ENCODE measurements around the gene TM4SF1.

Gene TM4SF1

DNA sequence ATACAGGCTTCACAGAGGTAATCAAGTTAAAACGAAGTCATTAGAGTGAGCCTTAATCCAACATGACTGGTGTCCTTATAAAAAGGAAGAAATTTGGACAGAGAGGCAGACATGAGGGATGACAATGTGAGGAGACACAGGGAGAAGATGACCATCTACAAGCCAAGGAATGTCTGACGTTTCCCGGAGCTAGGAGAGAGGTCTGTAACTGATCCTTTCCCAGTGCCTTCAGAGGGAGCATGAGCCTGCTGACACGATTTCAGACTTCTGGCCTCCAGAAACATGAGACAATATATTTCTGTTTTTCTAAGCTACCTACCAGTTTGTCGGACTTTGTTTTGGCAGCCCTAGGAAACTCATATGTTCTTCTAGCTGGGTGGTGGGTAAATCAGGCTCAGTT, 15.1 kb downstream of the TM4SF1 start:
- no peak overlapping the region for H3K4ac ChIP-seq (ENCODE audit: low read depth, low read length)
- H2BK5ac ChIP-seq (ENCODE audit: low read depth, low read length, poor library complexity): no peak overlapping the region
- H3K27me3 ChIP-seq (ENCODE audit: insufficient read depth, low read length): no peaks in the 10 kb centered on the region
- H2BK12ac ChIP-seq (ENCODE audit: low read length): no peak overlapping the region
- H2AK5ac ChIP-seq (ENCODE audit: low read length): no peak overlapping the region
- H3K4me2 ChIP-seq (ENCODE audit: low read length): no peak overlapping the region
- H2AFZ ChIP-seq (ENCODE audit: insufficient read depth, low read length, poor library complexity): no peak overlapping the region
- peaks cover 2% of the 10 kb centered on the region in 2 experiments for H3K4me1 ChIP-seq (ENCODE audit: control insufficient read depth in 1 of 2, insufficient read depth in 2 of 2, low read length in 2 of 2)
- no CpG with 5 or more reads among the region's 5 CpGs for WGBS (ENCODE audit: extremely low coverage, insufficient coverage, insufficient read length)
- no peak overlapping the region for H4K8ac ChIP-seq (ENCODE audit: low read depth, low read length)
- H3K9me3 ChIP-seq (ENCODE audit: insufficient read depth, low read depth, low read length): no peaks in the 10 kb centered on the region
- H3K79me2 ChIP-seq (ENCODE audit: control insufficient read depth, insufficient read depth, low read length, poor library complexity): no peaks in the 10 kb centered on the region
- no peak overlapping the region for H3K18ac ChIP-seq (ENCODE audit: low read length)
- H3K27ac ChIP-seq (ENCODE audit: low read depth, low read length): no peak overlapping the region
- H3K9ac ChIP-seq (ENCODE audit: low read length): no peak overlapping the region
- H3K14ac ChIP-seq (ENCODE audit: low read length): no peak overlapping the region
- H3K4me3 ChIP-seq (ENCODE audit: low read depth, low read length): no peak overlapping the region
- H4K12ac ChIP-seq (ENCODE audit: low read depth, low read length): no peak overlapping the region
- no peak overlapping the region for H4K91ac ChIP-seq (ENCODE audit: low read depth, low read length)
- H3K23ac ChIP-seq (ENCODE audit: low read length): no peak overlapping the region
- DNase-seq: no peak
- H2BK120ac ChIP-seq (ENCODE audit: insufficient read depth, low read length, poor library complexity): no peak overlapping the region
- no peaks in the 10 kb centered on the region for H3K79me1 ChIP-seq (ENCODE audit: low read length)
- no peaks in the 10 kb centered on the region for H3K36me3 ChIP-seq (ENCODE audit: control insufficient read depth in 1 of 2, insufficient read depth in 2 of 2, low read length in 2 of 2)

DNA sequence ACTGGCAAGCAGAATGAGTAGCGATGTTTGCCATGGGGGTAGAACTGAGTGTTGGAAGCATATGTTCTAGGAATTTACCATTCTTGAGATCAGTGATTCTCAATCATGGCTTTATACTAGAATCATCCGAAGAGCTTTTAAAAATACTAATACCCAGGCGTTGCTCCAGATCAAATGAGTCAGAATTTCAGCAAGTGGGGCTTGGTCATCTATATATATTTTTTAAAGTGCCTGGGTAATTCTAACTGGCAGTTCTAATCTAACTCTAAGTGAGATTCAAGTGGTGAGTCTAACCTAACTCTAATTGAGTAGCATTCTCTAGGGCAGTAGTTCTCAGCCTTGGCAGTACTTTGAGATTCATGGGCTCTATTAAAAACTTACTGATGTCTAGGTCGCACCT, 20.8 kb downstream of the TM4SF1 start:
- no peak overlapping the region for H4K8ac ChIP-seq (ENCODE audit: low read depth, low read length)
- H3K79me1 ChIP-seq (ENCODE audit: low read length): no peaks in the 10 kb centered on the region
- H3K23ac ChIP-seq (ENCODE audit: low read length): no peak overlapping the region
- no peaks in the 10 kb centered on the region for H3K9me3 ChIP-seq (ENCODE audit: insufficient read depth, low read depth, low read length)
- no peak overlapping the region for H4K91ac ChIP-seq (ENCODE audit: low read depth, low read length)
- no peak overlapping the region for H3K4me3 ChIP-seq (ENCODE audit: low read depth, low read length)
- no peak overlapping the region for H3K14ac ChIP-seq (ENCODE audit: low read length)
- H3K9ac ChIP-seq (ENCODE audit: low read length): peak overlapping the region; percentile 49
- no peak overlapping the region for H2AFZ ChIP-seq (ENCODE audit: insufficient read depth, low read length, poor library complexity)
- H3K4me1 ChIP-seq (ENCODE audit: control insufficient read depth in 1 of 2, insufficient read depth in 2 of 2, low read length in 2 of 2): no peaks in the 10 kb centered on the region
- no peak for DNase-seq
- no peaks in the 10 kb centered on the region for H3K36me3 ChIP-seq (ENCODE audit: control insufficient read depth in 1 of 2, insufficient read depth in 2 of 2, low read length in 2 of 2)
- no CpG with 5 or more reads among the region's 4 CpGs for WGBS (ENCODE audit: extremely low coverage, insufficient coverage, insufficient read length)
- no peak overlapping the region for H3K4ac ChIP-seq (ENCODE audit: low read depth, low read length)
- no peak overlapping the region for H2AK5ac ChIP-seq (ENCODE audit: low read length)
- no peak overlapping the region for H2BK5ac ChIP-seq (ENCODE audit: low read depth, low read length, poor library complexity)
- H3K4me2 ChIP-seq (ENCODE audit: low read length): no peak overlapping the region
- no peak overlapping the region for H2BK120ac ChIP-seq (ENCODE audit: insufficient read depth, low read length, poor library complexity)
- H3K79me2 ChIP-seq (ENCODE audit: control insufficient read depth, insufficient read depth, low read length, poor library complexity): no peaks in the 10 kb centered on the region
- H3K27ac ChIP-seq (ENCODE audit: low read depth, low read length): no peak overlapping the region
- no peak overlapping the region for H3K18ac ChIP-seq (ENCODE audit: low read length)
- no peaks in the 10 kb centered on the region for H3K27me3 ChIP-seq (ENCODE audit: insufficient read depth, low read length)
- no peak overlapping the region for H4K12ac ChIP-seq (ENCODE audit: low read depth, low read length)
- no peak overlapping the region for H2BK12ac ChIP-seq (ENCODE audit: low read length)

DNA sequence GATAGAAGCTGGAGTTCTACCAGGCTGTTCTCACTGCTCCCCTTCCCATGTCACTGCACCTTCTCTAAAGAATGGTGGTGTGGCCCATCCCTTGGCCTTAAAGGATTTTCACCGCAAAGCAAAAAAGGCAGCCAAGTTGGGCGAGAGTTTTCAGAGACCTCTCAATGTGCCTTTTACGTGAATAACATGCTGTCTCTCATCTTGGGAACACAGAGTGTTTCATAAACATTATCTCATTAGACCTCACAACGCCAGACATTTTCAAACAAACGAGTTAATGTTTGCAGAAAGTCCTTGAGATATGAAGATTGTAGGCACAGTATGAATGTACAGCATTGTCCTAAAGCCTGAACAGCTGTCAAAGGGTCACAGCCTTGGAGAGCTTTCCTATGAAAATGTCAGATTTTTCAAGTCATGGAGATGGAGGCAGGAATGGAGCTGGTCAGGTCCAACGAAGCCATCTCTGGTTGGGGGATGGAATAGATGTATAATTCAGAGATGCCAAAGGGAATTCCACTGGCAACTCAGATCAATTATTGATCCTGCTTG, 21.3 kb downstream of the TM4SF1 start:
- H4K12ac ChIP-seq (ENCODE audit: low read depth, low read length): no peak overlapping the region
- H2BK12ac ChIP-seq (ENCODE audit: low read length): no peak overlapping the region
- H3K79me1 ChIP-seq (ENCODE audit: low read length): no peaks in the 10 kb centered on the region
- no peak overlapping the region for H3K18ac ChIP-seq (ENCODE audit: low read length)
- no peak overlapping the region for H2AK5ac ChIP-seq (ENCODE audit: low read length)
- H3K14ac ChIP-seq (ENCODE audit: low read length): no peak overlapping the region
- H3K9ac ChIP-seq (ENCODE audit: low read length): peak overlapping the region; percentile 49
- no peaks in the 10 kb centered on the region for H3K79me2 ChIP-seq (ENCODE audit: control insufficient read depth, insufficient read depth, low read length, poor library complexity)
- no peaks in the 10 kb centered on the region for H3K27me3 ChIP-seq (ENCODE audit: insufficient read depth, low read length)
- no peak overlapping the region for H4K91ac ChIP-seq (ENCODE audit: low read depth, low read length)
- H3K23ac ChIP-seq (ENCODE audit: low read length): no peak overlapping the region
- H3K4me1 ChIP-seq (ENCODE audit: control insufficient read depth in 1 of 2, insufficient read depth in 2 of 2, low read length in 2 of 2): no peaks in the 10 kb centered on the region
- no peak overlapping the region for H3K4ac ChIP-seq (ENCODE audit: low read depth, low read length)
- H2AFZ ChIP-seq (ENCODE audit: insufficient read depth, low read length, poor library complexity): no peak overlapping the region
- WGBS (ENCODE audit: extremely low coverage, insufficient coverage, insufficient read length): no CpG with 5 or more reads among the region's 6 CpGs
- no peak overlapping the region for H3K4me2 ChIP-seq (ENCODE audit: low read length)
- H2BK5ac ChIP-seq (ENCODE audit: low read depth, low read length, poor library complexity): no peak overlapping the region
- DNase-seq: no peak
- H3K27ac ChIP-seq (ENCODE audit: low read depth, low read length): no peak overlapping the region
- H3K36me3 ChIP-seq (ENCODE audit: control insufficient read depth in 1 of 2, insufficient read depth in 2 of 2, low read length in 2 of 2): no peaks in the 10 kb centered on the region
- no peak overlapping the region for H4K8ac ChIP-seq (ENCODE audit: low read depth, low read length)
- H3K9me3 ChIP-seq (ENCODE audit: insufficient read depth, low read depth, low read length): no peaks in the 10 kb centered on the region
- no peak overlapping the region for H2BK120ac ChIP-seq (ENCODE audit: insufficient read depth, low read length, poor library complexity)
- no peak overlapping the region for H3K4me3 ChIP-seq (ENCODE audit: low read depth, low read length)

DNA sequence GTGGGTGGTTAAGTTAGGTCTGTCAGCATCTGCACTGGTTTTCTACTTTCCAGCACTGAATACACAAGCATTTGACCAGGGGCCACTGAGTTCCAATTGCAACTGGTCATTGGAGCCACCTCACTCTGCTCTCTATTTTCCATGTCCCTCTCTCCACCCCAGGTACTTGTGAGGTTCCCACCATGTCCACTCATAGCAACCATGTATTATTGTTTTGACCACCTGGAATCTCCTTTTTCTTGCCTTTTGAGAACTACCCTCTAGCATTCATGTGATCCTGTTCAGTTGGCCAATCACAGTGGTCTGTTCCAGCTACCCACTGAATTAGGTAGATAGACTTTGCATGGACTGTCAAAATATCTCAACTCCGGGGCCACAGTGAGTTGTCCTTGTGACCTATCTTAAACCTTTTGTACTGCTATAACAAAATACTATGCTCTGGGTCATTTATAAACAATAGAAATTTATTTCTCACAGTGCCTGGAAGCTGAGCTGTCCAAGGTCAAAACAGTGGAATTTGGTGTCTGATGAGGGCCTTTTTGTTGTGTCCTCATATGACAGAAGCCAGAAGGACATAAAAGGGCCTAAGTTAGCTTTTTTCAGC, 23.8 kb downstream of the TM4SF1 start:
- no peak overlapping the region for H2BK120ac ChIP-seq (ENCODE audit: insufficient read depth, low read length, poor library complexity)
- H3K9ac ChIP-seq (ENCODE audit: low read length): no peak overlapping the region
- H3K36me3 ChIP-seq (ENCODE audit: control insufficient read depth in 1 of 2, insufficient read depth in 2 of 2, low read length in 2 of 2): no peaks in the 10 kb centered on the region
- H4K91ac ChIP-seq (ENCODE audit: low read depth, low read length): no peak overlapping the region
- no peak overlapping the region for H2BK5ac ChIP-seq (ENCODE audit: low read depth, low read length, poor library complexity)
- no peak for DNase-seq
- H3K14ac ChIP-seq (ENCODE audit: low read length): no peak overlapping the region
- H3K27me3 ChIP-seq (ENCODE audit: insufficient read depth, low read length): no peaks in the 10 kb centered on the region
- no peak overlapping the region for H4K8ac ChIP-seq (ENCODE audit: low read depth, low read length)
- H3K27ac ChIP-seq (ENCODE audit: low read depth, low read length): no peak overlapping the region
- no peaks in the 10 kb centered on the region for H3K79me2 ChIP-seq (ENCODE audit: control insufficient read depth, insufficient read depth, low read length, poor library complexity)
- no peaks in the 10 kb centered on the region for H3K4me1 ChIP-seq (ENCODE audit: control insufficient read depth in 1 of 2, insufficient read depth in 2 of 2, low read length in 2 of 2)
- H3K79me1 ChIP-seq (ENCODE audit: low read length): no peaks in the 10 kb centered on the region
- no peak overlapping the region for H3K4me3 ChIP-seq (ENCODE audit: low read depth, low read length)
- no peak overlapping the region for H4K12ac ChIP-seq (ENCODE audit: low read depth, low read length)
- no CpG with 5 or more reads among the region's 1 CpG for WGBS (ENCODE audit: extremely low coverage, insufficient coverage, insufficient read length)
- no peak overlapping the region for H2AK5ac ChIP-seq (ENCODE audit: low read length)
- no peak overlapping the region for H3K18ac ChIP-seq (ENCODE audit: low read length)
- no peak overlapping the region for H3K4ac ChIP-seq (ENCODE audit: low read depth, low read length)
- no peak overlapping the region for H2BK12ac ChIP-seq (ENCODE audit: low read length)
- H3K23ac ChIP-seq (ENCODE audit: low read length): no peak overlapping the region
- H3K9me3 ChIP-seq (ENCODE audit: insufficient read depth, low read depth, low read length): no peaks in the 10 kb centered on the region
- H3K4me2 ChIP-seq (ENCODE audit: low read length): no peak overlapping the region
- no peak overlapping the region for H2AFZ ChIP-seq (ENCODE audit: insufficient read depth, low read length, poor library complexity)
